HepG2 (cell line): ENCODE measurements around the gene ERVH48-1. TPM values are rescaled to one million over a fixed set of nuclear protein-coding genes. Genes with fewer than 3 reads are reported as not detected.

Source experiments
- ESRRA ChIP-seq: sonication (generic); formaldehyde crosslinking; IDR thresholded peaks from 2 replicates; pipeline ENCODE4 v1.5.1; 2020; ENCODE audit warnings: mild to moderate bottlenecking, low read depth, missing genetic modification reagents
- GATAD1 ChIP-seq: IDR thresholded peaks from 2 replicates; pipeline ENCODE4 v1.6.1; 2016; ENCODE audit warnings: missing genetic modification reagents, missing compliant biosample characterization
- HNF4A ChIP-seq: sonication (generic); formaldehyde crosslinking; IDR thresholded peaks from 2 replicates; pipeline ENCODE4 v1.4.0; 2020; ENCODE audit warnings: missing genetic modification reagents
- PRPF4 ChIP-seq: fragments of 200-400 bp; formaldehyde crosslinking; IDR thresholded peaks from 2 replicates; pipeline ENCODE4 v1.6.1; 2016; ENCODE audit warnings: low read length, low read depth; ENCODE audit not compliant: poor library complexity, severe bottlenecking
- THYN1 ChIP-seq: sonication (generic); formaldehyde crosslinking; IDR thresholded peaks from 2 replicates; pipeline ENCODE4 v1.8.1; 2023; ENCODE audit warnings: low read depth, mild to moderate bottlenecking, moderate library complexity, missing genetic modification reagents, borderline replicate concordance
- ZKSCAN8 ChIP-seq: IDR thresholded peaks from 2 replicates; pipeline ENCODE4 v1.6.1; 2016; ENCODE audit warnings: borderline replicate concordance, missing genetic modification reagents, missing compliant biosample characterization
- ZNF207 ChIP-seq: fragments of 450-650 bp; IDR thresholded peaks from 2 replicates; pipeline ENCODE4 v1.6.1; 2016; ENCODE audit warnings: antibody characterized with exemption, borderline replicate concordance
- ZNF24 ChIP-seq: fragments of 450-650 bp; IDR thresholded peaks from 2 replicates; pipeline ENCODE4 v1.6.1; 2017; ENCODE audit warnings: antibody characterized with exemption, mild to moderate bottlenecking
- ZNF251 ChIP-seq: sonication (generic); formaldehyde crosslinking; IDR thresholded peaks from 2 replicates; pipeline ENCODE4 v1.9.0; 2021; ENCODE audit warnings: mild to moderate bottlenecking, missing genetic modification reagents
- ZNF253 ChIP-seq: sonication (generic); formaldehyde crosslinking; IDR thresholded peaks from 2 replicates; pipeline ENCODE4 v1.8.0; 2022; ENCODE audit warnings: mild to moderate bottlenecking, missing genetic modification reagents, borderline replicate concordance
- ZNF550 ChIP-seq: sonication (generic); formaldehyde crosslinking; IDR thresholded peaks from 2 replicates; pipeline ENCODE4 v1.4.0; 2020; ENCODE audit warnings: mild to moderate bottlenecking, missing genetic modification reagents, borderline replicate concordance
- ZNF616 ChIP-seq: sonication (generic); formaldehyde crosslinking; IDR thresholded peaks from 2 replicates; pipeline ENCODE4 v1.5.0; 2020; ENCODE audit warnings: low read depth, mild to moderate bottlenecking, missing genetic modification reagents
- ZNF672 ChIP-seq: sonication (generic); formaldehyde crosslinking; IDR thresholded peaks from 2 replicates; pipeline ENCODE4 v1.8.1; 2022; ENCODE audit warnings: missing genetic modification reagents
- polyA plus RNA-seq, 8 experiments: library from polyadenylated mRNA; depleted of rRNA in 3 of 8; stranded (reverse) in 7 of 8; unstranded in 1 of 8; fragments of >200 nt; fragmentation: Illumina TruSeq in 4 of 8; extraction: Trizol in 4 of 8; gene quantifications; 2 replicates each; pipeline versions ENCODE4 v1.2.1 to v1.2.3, GENCODE V29; 2011 to 2016; ENCODE audit warnings: low read depth in 4 of 8, missing spikeins in 1 of 8, mixed read lengths in 1 of 8; ENCODE audit not compliant: insufficient read depth in 1 of 8
- total RNA-seq, 5 experiments: library from RNA; depleted of rRNA; stranded (reverse); fragments of >200 nt; fragmentation: Illumina TruSeq; extraction: Trizol; gene quantifications; 2 replicates each; pipeline ENCODE4 v1.2.3, GENCODE V29; 2016; ENCODE audit warnings: low read depth in 1 of 5
- TF ChIP-seq, protein P1 (sequence below): sonication (generic); formaldehyde crosslinking; IDR thresholded peaks from 2 replicates; pipeline ENCODE4 v1.9.0; 2021; ENCODE audit warnings: missing genetic modification reagents, mild to moderate bottlenecking, borderline replicate concordance
- TF ChIP-seq, protein P2 (sequence below): sonication (generic); formaldehyde crosslinking; conservative IDR thresholded peaks from 2 replicates; pipeline ENCODE4 v1.4.0; 2020; ENCODE audit warnings: mild to moderate bottlenecking, missing genetic modification reagents, moderate library complexity
- TF ChIP-seq, protein P3 (sequence below): sonication (generic); formaldehyde crosslinking; IDR thresholded peaks from 2 replicates; pipeline ENCODE4 v1.4.0; 2020; ENCODE audit warnings: missing genetic modification reagents
- TF ChIP-seq, protein P4 (sequence below): sonication (generic); formaldehyde crosslinking; IDR thresholded peaks from 2 replicates; pipeline ENCODE4 v1.4.0; 2020; ENCODE audit warnings: missing genetic modification reagents
- TF ChIP-seq, protein P5 (sequence below): sonication (generic); formaldehyde crosslinking; IDR thresholded peaks from 2 replicates; pipeline ENCODE4 v1.4.0; 2020; ENCODE audit warnings: low read depth, mild to moderate bottlenecking, missing genetic modification reagents

Gene ERVH48-1
- total and polyA plus RNA-seq, 2 of the 13 experiments (the other 11 are each of a cell fraction or from before 2014, with no cell fraction given) = 1.8 TPM; not detected in 1

DNA sequence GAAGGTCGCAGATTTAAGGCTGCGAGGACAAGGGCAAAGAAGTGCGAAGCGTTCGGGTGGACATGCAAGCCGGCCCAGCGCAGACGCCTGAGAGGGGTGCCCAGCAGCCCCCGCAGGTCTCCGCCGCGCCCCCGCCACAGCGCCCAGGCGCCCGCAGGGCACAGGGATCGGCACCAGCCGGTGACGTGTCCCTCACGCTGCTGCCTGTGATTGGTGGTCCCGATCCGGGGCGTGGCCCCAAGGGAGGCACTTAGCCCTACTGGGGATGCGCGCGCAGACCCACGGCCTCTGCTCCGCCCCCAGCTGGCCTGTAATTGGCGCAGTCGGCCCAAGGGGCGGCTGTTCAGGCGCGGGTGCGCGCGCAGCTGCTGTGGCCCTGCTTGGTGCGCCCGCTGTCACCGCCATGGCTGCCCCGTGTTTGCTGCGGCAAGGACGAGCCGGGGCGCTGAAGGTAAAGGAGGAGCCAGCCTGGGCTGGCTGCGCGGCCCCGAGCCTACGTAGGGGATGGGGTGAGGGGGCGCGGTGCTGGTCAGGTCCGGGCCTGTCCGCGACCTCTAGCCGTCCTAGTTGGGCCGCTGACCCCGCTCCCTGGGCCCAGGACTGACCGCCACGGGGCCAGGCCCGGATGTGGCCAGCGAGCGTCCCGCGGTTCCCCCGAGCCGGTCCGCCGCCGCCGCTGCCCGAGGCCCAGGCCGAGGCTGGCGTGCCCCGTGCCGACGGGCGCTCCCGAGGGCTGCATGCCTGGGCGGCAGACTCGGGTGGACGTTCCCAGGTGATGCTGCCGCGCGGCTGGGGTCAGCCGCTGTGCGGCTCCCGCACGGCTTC lies 32.3 kb downstream of the ERVH48-1 start, which contains the start of gene NDUFV3 (continued):
- TF ChIP-seq, protein P1, sequence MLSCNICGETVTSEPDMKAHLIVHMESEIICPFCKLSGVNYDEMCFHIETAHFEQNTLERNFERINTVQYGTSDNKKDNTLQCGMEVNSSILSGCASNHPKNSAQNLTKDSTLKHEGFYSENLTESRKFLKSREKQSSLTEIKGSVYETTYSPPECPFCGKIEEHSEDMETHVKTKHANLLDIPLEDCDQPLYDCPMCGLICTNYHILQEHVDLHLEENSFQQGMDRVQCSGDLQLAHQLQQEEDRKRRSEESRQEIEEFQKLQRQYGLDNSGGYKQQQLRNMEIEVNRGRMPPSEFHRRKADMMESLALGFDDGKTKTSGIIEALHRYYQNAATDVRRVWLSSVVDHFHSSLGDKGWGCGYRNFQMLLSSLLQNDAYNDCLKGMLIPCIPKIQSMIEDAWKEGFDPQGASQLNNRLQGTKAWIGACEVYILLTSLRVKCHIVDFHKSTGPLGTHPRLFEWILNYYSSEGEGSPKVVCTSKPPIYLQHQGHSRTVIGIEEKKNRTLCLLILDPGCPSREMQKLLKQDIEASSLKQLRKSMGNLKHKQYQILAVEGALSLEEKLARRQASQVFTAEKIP (CRISPR knock-in tag) = no peak
- TF ChIP-seq ZNF251 (CRISPR knock-in tag) (no peak), HNF4A (no peak), GATAD1 (CRISPR knock-in tag) (peak; percentile 86), ZNF550 (CRISPR knock-in tag) (no peak), ZNF24 (no peak), ZNF672 (CRISPR knock-in tag) (no peak), ZKSCAN8 (no peak), PRPF4 (no peak), ESRRA (CRISPR knock-in tag) (peak; percentile 46; the same call in 1 of the 2 replicates), ZNF207 (no peak), ZNF253 (CRISPR knock-in tag) (0 out of 2 replicates have a peak, but pooled peaks have one; percentile 43), ZNF616 (CRISPR knock-in tag) (no peak; the same call in 1 of the 2 replicates), THYN1 (no peak)
- TF ChIP-seq, protein P2, sequence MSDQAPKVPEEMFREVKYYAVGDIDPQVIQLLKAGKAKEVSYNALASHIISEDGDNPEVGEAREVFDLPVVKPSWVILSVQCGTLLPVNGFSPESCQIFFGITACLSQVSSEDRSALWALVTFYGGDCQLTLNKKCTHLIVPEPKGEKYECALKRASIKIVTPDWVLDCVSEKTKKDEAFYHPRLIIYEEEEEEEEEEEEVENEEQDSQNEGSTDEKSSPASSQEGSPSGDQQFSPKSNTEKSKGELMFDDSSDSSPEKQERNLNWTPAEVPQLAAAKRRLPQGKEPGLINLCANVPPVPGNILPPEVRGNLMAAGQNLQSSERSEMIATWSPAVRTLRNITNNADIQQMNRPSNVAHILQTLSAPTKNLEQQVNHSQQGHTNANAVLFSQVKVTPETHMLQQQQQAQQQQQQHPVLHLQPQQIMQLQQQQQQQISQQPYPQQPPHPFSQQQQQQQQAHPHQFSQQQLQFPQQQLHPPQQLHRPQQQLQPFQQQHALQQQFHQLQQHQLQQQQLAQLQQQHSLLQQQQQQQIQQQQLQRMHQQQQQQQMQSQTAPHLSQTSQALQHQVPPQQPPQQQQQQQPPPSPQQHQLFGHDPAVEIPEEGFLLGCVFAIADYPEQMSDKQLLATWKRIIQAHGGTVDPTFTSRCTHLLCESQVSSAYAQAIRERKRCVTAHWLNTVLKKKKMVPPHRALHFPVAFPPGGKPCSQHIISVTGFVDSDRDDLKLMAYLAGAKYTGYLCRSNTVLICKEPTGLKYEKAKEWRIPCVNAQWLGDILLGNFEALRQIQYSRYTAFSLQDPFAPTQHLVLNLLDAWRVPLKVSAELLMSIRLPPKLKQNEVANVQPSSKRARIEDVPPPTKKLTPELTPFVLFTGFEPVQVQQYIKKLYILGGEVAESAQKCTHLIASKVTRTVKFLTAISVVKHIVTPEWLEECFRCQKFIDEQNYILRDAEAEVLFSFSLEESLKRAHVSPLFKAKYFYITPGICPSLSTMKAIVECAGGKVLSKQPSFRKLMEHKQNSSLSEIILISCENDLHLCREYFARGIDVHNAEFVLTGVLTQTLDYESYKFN = no peak
- TF ChIP-seq, protein P3, sequence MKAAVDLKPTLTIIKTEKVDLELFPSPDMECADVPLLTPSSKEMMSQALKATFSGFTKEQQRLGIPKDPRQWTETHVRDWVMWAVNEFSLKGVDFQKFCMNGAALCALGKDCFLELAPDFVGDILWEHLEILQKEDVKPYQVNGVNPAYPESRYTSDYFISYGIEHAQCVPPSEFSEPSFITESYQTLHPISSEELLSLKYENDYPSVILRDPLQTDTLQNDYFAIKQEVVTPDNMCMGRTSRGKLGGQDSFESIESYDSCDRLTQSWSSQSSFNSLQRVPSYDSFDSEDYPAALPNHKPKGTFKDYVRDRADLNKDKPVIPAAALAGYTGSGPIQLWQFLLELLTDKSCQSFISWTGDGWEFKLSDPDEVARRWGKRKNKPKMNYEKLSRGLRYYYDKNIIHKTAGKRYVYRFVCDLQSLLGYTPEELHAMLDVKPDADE (CRISPR knock-in tag) = peak; percentile 76; the same call in 1 of the 2 replicates
- TF ChIP-seq, protein P4, sequence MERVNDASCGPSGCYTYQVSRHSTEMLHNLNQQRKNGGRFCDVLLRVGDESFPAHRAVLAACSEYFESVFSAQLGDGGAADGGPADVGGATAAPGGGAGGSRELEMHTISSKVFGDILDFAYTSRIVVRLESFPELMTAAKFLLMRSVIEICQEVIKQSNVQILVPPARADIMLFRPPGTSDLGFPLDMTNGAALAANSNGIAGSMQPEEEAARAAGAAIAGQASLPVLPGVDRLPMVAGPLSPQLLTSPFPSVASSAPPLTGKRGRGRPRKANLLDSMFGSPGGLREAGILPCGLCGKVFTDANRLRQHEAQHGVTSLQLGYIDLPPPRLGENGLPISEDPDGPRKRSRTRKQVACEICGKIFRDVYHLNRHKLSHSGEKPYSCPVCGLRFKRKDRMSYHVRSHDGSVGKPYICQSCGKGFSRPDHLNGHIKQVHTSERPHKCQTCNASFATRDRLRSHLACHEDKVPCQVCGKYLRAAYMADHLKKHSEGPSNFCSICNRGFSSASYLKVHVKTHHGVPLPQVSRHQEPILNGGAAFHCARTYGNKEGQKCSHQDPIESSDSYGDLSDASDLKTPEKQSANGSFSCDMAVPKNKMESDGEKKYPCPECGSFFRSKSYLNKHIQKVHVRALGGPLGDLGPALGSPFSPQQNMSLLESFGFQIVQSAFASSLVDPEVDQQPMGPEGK (CRISPR knock-in tag) = peak; percentile 97
- TF ChIP-seq, protein P5, sequence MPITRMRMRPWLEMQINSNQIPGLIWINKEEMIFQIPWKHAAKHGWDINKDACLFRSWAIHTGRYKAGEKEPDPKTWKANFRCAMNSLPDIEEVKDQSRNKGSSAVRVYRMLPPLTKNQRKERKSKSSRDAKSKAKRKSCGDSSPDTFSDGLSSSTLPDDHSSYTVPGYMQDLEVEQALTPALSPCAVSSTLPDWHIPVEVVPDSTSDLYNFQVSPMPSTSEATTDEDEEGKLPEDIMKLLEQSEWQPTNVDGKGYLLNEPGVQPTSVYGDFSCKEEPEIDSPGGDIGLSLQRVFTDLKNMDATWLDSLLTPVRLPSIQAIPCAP (CRISPR knock-in tag) = no peak
